DMS 273 (cell line): Measurements from ENCODE around the gene SYNDIG1.
A peak's percentile ranks its signal among the peaks of the same experiment; 100 is the strongest.

ENCODE experiments used
- DNase-seq: peaks from one replicate; lab custom pipeline; 2025; ENCODE audit not compliant: unreplicated experiment; lab: John Stamatoyannopoulos, UW

Gene SYNDIG1

DNA sequence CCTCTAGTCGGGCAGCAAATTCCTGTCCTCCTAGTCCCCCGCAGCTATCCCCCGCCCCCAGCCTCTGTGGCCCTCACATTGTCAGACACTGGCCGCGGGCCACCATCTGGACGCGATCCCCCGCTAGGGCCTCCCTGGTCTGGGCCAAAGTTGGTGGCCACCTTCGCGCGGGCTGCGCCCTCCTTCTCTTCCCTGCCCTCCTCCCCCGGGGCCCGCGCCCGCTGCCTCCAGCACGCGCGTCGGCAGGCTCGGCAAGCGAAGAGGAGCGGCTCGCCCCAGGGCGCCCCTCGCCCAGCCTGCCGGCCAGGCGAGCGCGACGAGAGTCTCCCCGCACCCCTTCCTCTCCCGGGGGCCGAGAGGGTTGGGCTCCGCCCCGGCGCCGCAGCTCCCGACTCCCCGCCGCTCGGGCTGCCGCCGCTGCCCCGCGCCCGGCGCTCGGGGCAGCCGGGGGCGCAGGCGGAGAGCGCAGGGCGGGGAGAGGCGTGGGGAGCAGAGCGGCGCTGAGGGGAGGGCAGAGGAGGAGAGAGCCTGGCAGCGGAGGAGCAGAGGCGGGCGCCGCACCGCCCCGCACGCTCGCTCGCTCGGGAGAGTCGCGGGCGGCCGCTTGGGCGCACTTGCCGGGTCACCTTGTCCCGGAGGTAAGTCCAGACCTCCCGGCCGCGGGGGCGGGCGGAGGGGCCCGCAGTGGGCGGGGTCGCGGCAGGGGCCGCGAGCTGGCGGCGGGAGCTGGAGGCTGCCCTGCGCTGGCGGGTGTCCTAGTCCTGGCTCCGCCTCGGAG is at the start of gene SYNDIG1:
Gene SYNDIG1, plus strand, starts transcription at position 514 of the 778 bp plus-strand sequence. CDS start 73,469 bp downstream, outside the sequence.
- DNase-seq, result peak; percentile 89

DNA sequence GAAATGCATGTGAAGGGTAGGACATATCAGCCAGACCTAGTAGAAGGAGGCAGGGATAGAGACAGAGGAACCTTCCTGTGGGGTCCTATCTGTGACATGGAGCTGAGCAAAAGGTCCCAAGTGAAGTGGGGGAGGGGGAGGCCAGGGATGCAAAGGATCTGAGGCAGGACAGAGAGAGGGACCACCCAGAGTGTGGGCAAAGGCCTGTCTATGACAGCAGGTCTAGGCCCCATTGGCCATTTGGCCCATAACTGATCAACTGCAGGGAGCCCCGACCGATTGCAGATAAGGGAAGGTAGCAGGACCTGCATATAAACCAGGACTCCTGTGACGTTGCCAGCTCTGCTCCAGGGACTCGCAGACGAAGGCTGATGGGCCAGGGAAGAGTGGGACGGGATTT is 49.6 kb upstream of the SYNDIG1 start:
- no peak for DNase-seq

DNA sequence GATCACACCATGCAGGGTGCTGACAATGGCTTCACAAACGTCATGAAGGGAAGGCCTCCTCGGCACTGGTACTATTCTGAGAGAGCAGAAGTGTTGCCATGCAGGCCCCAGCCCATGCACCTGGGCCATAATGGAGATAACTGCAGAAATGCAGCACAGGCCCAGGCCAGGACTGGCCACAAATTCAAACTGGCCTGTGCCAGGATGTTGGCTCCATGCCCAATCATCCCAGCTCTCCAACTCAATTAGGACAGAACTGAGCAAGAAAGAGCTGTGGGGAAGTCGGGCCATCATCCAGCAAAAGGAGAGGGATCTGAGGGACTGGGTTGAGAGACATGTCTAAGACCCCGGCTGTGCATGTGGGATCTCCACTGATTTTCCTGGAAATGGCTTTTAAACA is 48.9 kb upstream of the SYNDIG1 start:
- DNase-seq, result no peak

DNA sequence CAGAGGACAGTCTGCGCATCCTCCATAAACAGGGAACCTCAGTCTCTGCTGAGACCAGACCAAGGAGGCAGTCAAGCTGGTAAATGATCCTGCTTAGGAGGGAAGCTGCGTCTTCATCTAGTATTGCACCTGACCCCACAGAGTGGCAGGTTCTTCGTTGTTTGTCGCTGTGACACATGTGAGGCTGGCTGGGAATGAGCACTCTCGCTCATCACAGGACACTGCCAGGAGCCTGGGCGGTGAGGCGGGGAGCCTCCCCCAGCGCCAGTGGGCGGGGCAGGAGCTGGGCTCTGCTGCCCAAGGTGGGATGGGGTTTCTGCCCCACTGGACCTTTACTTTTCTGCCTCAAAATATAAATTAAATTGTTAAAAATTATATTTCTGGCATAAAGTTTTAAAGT is 48.4 kb upstream of the SYNDIG1 start:
- no peak for DNase-seq

DNA sequence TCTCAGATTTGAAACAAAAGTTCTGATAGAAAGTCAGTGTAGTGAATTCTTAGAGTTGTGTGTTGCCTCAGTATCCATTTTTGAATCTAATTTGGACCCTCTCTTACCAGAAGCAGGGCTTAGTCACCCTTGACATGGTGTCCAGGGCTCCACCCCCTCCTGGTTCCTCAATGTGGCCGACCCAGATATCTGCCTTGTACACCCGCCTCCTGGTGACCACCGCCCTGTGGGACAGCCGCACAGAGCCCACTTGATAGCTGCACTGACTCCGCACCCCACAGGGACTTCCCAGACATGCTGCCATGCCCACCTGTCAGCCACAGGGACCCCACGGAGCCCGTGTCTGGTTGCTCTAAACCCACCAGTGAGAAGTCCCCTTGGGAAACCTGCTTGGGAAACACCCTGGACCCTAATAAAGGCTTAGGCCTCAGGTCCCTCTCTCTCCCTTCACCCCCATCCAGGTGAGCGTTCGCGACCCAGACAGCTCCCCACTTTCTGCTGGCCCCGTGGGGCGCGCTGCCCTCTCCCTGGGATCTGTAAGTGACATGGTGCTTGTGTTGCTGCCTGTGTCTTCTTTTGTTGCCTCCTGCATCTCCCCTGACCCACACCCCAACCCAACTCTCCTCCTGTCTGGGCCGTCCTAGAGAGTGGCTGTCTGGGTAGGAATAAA is 47.2 kb upstream of the SYNDIG1 start:
- DNase-seq, result no peak

DNA sequence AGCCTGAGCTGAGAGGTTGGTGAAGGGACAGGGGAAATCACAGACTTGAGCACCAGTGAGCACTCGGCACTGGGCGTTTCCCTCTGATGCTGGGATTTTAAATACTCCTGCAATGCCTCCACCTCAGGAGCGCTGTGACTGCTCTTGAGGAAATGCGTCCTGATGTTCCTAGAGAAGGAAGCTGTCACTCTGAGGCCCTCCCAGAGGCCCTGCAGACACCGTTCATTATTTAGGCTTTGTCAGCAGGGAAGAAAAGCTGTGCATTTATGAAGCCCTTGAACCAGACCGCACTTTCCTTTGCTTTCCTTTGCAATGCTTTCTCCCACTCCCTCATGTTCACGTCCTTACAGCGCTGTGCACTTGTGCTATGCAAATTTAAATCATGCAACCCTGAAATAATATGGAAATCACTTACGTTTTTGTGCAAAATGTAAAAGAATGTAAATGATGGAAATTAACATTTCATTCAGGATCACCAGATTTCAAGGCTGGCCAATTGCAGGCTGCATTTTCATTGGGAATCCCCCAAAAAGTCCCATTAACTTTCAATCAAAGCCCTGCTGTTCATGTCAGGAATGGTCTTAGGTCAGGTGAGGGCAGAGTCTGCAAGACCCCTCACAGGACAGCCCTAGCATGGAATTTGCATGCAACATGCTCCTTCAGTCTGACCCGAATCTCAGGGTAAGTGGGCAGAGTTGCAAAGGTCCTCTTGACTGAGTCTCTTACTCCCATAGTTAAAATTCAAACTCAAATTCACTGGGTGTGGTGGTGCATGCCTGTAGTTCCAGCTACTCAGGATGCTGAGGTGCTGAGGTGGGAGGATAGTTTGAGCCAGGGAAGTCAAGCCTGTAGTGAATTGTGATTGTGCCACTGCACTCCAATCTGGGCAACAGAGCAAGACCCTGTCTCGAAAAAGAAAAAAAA is 45.8 kb upstream of the SYNDIG1 start:
- DNase-seq, result no peak

DNA sequence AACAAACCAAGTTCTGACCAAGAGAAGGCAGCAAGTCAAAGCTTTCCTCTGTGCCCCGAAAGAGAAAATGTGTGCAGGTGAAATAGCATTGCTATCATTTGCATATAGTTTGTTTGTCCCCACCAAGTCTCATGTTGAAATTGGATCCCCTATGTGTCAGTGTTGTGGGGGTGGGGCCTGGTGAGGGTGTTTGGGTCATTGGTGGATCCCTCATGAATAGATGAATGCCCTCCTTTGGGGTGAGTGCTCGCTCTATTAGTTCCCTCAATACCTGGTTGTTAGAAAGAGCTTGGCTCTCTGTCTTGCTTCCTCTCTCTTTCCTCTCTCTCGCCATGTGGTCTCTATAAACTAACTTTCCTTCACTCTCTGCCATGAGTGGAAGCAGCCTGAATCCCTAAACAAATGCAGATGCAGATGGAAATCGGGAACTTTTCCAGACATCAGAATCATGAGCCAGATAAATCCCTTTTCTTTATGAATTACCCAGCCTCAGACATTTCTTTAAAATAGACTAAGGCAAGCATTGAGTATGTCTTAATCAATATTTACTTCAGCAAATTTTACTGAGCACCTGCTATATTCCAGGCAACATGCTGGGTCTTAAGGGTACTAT is 43.8 kb upstream of the SYNDIG1 start:
- no peak for DNase-seq

DNA sequence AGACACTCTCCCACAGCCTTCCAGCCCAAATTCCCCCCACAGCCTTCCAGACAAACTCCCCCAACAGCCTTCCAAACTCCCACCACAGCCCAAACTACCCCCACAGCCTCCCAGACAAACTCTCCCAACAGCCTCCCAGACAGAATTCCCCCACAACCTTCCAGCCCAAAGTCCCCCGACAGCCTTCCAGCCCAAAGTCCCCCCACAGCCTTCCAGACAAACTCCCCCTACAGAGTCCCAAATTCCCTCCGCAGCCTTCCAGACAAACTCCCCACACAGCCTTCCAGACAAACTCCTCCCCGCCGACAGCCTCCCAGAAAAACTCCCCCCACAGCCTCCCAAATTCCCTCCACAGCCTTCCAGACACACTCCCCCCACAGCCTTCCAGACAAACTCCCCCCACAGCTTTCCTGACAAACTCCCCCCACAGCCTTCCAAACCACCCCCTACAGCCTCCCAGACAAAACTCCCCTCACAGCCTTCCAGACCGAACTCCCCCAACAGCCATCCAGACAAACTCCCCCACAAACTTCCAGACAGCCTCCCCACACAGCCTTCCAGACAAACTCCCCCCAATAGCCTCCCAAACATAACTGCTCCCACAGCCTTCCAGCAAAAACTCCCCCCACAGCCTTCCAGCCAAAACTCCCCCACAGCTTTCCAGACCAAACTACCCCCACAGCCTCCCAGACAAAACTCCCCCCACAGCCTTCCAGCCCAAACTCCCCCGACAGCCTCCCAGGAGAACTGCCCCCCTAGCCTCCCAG is 38.0 kb upstream of the SYNDIG1 start:
- no peak for DNase-seq

DNA sequence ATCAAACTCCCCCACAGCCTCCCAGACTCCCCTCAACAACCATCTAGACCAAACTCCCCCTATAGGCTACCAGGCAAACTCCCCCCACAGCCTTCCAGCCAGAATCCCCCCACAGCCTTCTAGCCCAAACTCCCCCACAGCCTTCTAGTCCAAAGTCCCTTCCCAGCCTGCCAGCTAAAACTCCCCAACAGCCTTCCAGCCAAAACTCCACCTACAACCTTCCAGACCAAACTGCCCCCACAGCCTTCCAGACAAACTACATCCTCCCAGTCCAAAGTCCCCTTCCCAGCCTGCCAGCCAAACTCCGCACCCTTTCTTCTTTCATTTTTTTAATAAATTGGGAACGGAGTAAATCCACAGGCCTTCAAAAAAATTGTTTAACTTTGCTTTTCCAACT is 37.4 kb upstream of the SYNDIG1 start:
- no peak for DNase-seq

DNA sequence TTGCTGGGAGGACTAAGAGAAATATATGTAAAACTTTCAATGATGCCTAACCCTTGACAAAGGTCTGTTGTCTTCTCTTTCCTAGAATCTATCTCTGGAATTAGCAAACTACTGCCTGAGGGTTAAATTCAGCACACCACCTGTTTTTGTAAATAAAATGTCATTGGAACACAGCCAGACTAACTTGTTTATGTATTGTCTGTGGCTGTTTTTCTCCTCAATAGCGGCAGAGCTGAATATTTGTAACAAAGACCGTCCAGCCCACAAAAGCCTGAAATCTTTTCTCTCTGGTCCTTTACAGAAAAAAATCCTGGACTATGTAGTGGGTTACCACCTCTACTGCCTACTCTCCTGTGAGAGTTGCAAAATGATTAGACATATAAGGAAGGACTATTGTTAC is 33.3 kb upstream of the SYNDIG1 start:
- no peak for DNase-seq

DNA sequence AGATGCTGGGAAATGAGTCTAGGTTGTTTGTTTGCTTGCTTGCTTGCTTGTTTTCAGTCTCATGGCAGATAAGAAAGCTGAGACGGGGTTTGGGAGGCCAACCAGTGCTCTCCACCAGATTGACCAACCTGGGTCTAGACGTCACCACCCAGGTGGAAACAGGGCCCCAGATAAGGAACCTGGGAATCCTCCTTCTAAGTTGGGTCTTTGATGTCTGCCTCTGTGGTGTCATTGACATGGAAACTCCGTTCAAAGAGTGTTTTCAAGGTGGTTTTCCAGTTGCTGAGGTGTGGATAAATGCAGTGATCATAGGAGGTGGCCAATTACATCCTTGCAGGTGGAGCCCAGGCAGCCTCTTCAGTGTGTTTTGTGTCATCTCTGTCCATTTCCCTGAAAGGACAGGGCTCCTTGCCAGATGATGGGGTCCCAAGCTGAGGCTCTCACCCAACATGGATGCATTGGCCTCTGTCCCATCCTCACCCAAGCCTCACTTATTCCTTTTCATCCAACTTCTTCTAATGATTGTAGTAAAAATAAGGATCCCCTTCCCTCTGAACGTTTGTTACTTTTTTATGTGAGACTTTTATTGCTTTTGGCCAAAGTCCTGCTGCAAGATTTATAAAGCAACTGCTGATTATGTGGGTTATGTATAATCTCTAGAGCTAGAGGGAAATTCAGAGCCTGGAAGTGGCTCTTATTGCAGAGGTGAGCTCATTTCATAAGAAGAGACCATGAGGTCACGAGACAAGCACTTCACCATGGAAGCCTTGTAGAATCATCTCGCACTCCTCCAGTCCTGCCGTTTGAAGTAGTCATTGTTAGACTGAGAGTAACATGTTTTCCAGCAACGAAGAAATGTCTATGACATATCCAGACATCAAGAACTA is 32.0 kb upstream of the SYNDIG1 start:
- DNase-seq, result no peak

DNA sequence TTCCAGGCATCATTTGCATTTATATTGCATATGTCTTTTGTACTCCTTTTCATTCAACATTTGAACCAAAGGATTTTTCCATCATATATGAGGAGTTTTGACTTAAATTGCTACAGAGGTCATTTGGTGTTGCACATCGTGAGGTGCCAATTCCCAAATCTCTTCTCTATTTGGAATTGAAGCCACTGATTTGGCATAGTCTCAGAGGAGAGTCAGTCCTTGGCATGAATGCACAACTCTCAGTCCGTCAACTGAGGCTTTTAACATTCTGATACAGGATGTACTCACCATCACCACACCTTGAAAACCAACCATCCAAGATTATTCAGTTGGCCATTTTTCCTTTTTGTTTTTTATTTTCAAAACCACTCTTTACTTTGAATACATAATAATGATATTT is 31.1 kb upstream of the SYNDIG1 start:
- DNase-seq, result no peak

DNA sequence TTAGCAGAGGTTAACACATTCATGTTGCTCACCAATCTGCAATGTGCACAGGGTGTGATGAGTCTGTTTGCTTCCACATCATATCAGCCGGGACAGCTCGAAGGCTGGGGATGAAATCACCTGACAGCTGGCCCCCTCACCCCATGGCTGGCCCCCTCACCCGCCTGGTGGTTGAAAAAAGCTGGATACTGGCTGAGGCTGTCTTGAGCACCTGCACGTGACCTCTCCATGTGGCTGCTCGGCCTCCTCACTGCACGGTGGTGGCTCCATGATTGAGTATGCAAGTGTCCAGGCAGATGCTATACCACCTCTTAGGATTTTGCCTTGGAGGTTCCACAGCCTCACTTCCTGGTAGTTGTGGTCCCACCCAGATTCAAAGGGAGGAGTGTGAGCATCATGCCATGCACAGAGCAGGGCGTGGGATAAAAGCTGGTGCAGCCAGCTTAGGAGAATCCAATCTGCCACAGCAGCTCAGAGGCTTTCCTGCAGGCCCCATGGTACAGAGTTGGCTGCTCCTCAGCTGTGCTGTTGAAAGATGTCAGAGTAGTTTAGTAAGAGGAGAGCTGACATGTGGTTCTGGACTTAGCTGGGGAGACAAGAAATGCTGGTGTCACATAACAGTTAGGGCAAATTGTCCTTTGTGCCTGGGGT is 29.6 kb upstream of the SYNDIG1 start:
- DNase-seq, result peak; percentile 10

DNA sequence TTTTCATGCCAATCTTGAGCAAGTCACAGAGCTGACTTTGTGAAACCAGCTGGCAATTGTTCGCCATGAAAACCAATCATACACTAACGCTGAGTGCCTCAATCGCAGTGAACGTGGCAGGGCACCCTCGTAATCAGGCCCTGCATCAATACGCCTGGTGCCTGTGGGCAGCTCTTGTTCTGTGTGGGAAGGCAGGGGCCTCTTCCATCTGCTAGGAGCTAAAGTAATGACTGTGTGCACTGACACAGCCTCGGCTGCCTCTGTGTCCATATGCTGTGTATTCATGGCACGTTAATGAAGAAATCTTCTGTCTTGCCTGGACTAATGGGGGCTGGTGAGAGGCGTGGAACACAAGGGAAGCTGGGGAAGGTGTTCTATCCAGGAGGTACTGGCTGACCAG is 27.8 kb upstream of the SYNDIG1 start:
- peak; percentile 45 for DNase-seq

DNA sequence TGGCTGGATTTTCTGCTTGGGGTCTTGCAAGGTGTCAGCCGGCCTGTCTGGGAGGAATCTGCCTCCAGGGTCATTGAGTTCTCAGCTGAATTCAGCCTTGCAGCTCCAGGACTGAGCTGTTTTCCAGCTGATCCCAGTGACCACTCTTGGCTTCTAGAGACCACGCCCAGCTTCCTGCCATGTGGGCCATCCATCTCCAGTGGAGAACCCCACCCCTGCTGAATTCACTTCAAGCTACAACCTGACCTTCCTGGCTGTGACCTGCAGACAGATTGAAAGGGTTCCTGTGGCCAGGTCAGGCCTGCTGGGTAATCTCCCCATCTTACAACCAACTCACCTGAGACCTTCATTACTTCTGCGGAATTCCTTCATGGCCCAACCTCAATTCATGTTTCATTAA is 26.5 kb upstream of the SYNDIG1 start:
- DNase-seq, result no peak

DNA sequence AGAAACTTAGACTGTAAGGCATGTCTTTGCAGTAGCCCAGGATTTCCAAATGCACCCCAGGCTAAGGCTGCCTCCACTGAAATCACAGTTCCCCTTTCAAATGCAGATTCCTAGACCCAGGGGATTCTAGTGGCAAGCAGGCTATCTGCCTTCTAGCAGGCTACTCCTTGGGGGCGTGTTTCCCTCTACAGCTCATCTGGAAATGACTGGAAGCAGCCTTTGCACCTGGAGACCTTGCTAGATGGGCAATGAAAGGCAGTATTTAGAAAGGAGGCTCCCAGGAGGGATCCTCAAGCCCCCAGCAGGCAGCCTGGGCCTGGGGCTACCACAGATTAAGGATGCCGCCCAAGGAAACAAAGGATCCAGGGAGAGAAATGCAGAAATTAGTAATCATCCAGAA is 26.0 kb upstream of the SYNDIG1 start:
- DNase-seq, result no peak

DNA sequence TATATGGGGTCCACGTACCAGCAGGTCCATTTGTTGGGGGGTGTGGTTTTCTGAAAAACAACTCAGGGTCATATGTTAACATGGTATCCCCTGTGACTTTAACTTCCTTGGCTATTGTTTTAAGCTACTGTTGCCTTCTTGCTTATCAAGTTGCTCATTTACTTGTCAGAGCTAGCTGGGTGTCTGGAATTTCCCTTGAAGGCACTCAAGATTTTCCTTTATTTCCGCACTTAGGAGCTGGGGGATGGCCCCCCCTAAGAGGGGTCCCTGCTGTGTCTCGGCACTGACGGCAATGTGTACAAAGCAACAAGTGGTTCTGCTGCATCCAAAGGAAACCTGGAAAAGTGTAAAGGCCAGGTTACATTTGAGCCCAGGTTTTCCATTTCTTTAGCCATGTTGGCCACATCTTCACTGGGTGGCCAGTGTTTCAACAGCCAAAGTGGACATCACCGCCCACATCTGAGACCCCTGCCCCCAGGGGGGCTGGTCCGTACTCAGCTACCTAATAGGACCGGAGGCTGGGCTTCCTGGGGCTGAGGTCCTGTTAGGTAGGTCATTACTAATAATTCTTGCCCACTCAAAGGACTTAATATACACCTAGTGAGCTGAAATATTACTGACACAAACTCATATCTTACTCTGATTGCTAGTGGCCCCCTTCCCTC is 24.8 kb upstream of the SYNDIG1 start:
- DNase-seq, result no peak

DNA sequence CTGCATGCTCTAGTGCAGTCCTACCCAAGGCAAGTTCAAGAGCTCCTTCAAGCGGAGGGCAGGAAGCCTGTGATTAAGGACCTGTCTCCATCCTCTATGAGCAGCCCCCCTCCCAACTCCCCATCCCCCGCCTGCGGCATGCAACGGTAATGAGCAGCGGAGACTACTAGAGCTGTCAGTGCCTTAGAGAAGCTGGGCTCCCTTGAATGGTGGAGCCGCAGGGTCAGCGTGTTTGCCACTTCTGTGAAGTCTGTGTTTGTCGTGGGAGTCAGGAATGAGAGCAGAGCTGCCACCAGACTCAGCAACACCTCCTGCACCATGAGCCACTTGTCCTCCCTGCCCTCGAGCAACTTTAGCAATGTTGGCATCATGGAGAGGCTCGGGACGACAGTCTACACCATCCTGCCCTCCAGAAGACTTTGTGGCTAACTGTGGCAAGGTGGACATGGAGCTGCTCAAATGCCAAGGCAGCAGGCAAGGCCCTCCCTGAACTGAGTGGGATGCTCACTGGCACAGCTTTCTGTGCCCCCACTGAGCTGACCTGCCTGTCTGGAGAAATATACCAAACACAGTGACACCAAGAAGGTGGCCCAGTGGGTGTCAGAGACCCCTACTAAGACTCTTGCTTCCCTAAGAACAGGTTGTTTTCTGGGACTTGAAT is 23.8 kb upstream of the SYNDIG1 start:
- no peak for DNase-seq
